Activated CD8-positive, alpha-beta T cell treated with anti-CD3 and anti-CD28 coated beads for 36 hours (primary cell): ENCODE data around the gene PLXNB1. TPM values are rescaled to one million over a fixed set of nuclear protein-coding genes. Genes with fewer than 3 reads are reported as not detected.
"Not testable (repeated sequence)": the region's sequence is repeated elsewhere in the genome, so short reads cannot be mapped to it uniquely, and the experiment has no call there.

Experiments
- ATAC-seq: fragments of 200-7000 bp; cut with Tn5 transposase; one replicate; pipeline ENCODE4 v1.10.0; 2021; ENCODE audit warnings: mild to moderate bottlenecking, moderate library complexity
- CTCF ChIA-PET: fragments of 350-600 bp; sonication (Branson Sonifier 250); formaldehyde crosslinking; loops from one replicate; lab custom pipeline; 2021; ENCODE audit warnings: antibody characterized with exemption; lab: Charles Lee
- POLR2A ChIA-PET: fragments of 350-600 bp; sonication (Branson Sonifier 250); formaldehyde crosslinking; loops from one replicate; lab custom pipeline; 2021; ENCODE audit warnings: antibody characterized with exemption; lab: Charles Lee
- DNase-seq: peaks from one replicate; pipeline ENCODE4 v3.0.0-alpha.2; 2020
- H3K27ac Mint-ChIP-seq: one replicate; pipeline ENCODE4 v1.8.0; 2021; ENCODE audit warnings: mild to moderate bottlenecking, mixed read lengths
- H3K27me3 Mint-ChIP-seq: one replicate; pipeline ENCODE4 v1.8.0; 2021; ENCODE audit warnings: mixed read lengths
- H3K36me3 Mint-ChIP-seq: one replicate; pipeline ENCODE4 v1.8.0; 2021; ENCODE audit warnings: low read depth, mixed read lengths
- H3K4me1 Mint-ChIP-seq: one replicate; pipeline ENCODE4 v1.8.0; 2021; ENCODE audit warnings: low read depth, mixed read lengths
- H3K4me3 Mint-ChIP-seq: one replicate; pipeline ENCODE4 v1.8.0; 2021; ENCODE audit warnings: mild to moderate bottlenecking, moderate library complexity, mixed read lengths
- H3K9me3 Mint-ChIP-seq: one replicate; pipeline ENCODE4 v1.8.0; 2021; ENCODE audit warnings: mixed read lengths
- CTCF ChIP-seq: fragments of 200-600 bp; IDR thresholded peaks from one replicate; pipeline ENCODE4 v1.8.0; 2022; ENCODE audit warnings: antibody characterized with exemption, mild to moderate bottlenecking
- intact Hi-C: fragments of 100-400 bp; cut with micrococcal nuclease; formaldehyde crosslinking; loops from one replicate; pipeline ENCODE4 v1.10.0; 2022
- total RNA-seq, 2 experiments: library from RNA; stranded (reverse); gene quantifications; one replicate each; pipeline ENCODE4 v1.2.3, GENCODE V29; 2021

The PLXNB1 gene
- total RNA-seq, 2 experiments from 2014 or later = 3.7 TPM

GRCh38 chr3:48465531-48466378 is 35.9 kb upstream of the PLXNB1 start:
- no peaks in the 10 kb centered on the region for H3K9me3 Mint-ChIP-seq
- peak overlapping the region; percentile 96 for H3K27ac Mint-ChIP-seq
- intact Hi-C loops = no loop called here
- no peaks in the 10 kb centered on the region for H3K27me3 Mint-ChIP-seq
- TF ChIP-seq CTCF = no peak
- peaks cover 42% of the 10 kb centered on the region for H3K36me3 Mint-ChIP-seq
- peaks cover 40% of the 10 kb centered on the region for H3K4me1 Mint-ChIP-seq
- POLR2A ChIA-PET = interaction anchor here (0.8 to 4.2 kb wide), 12 partner anchors 7 to 88 kb away, joined by 3 to 32 read pairs (median 4); partner anchors contain the start of genes ATRIP and SHISA5
- H3K4me3 Mint-ChIP-seq = peak overlapping the region; percentile 87
- ATAC-seq (peak; percentile 90), DNase-seq (peak; percentile 88)
- CTCF ChIA-PET = interaction anchor here (1.4 to 4.3 kb wide), 4 partner anchors 29 to 220 kb away, joined by 3 to 18 read pairs (median 6); partner anchors contain the start of gene NCKIPSD

- peak overlapping the region; percentile 96 for H3K27ac Mint-ChIP-seq
- CTCF ChIA-PET = interaction anchor here (4.3 kb wide), 1 partner anchor 29 kb away, joined by 18 read pairs; no protein-coding TSS in a partner anchor
- DNase-seq (no peak), ATAC-seq (no peak)
- H3K4me3 Mint-ChIP-seq = peak overlapping the region; percentile 87
- POLR2A ChIA-PET = interaction anchor here (1.3 to 4.2 kb wide), 2 partner anchors 8 to 19 kb away, joined by 6 to 32 read pairs; partner anchors contain the start of gene ATRIP
- no peaks in the 10 kb centered on the region for H3K27me3 Mint-ChIP-seq
- H3K36me3 Mint-ChIP-seq = peaks cover 46% of the 10 kb centered on the region
- TF ChIP-seq CTCF = no peak
- H3K9me3 Mint-ChIP-seq = no peaks in the 10 kb centered on the region
- peaks cover 35% of the 10 kb centered on the region for H3K4me1 Mint-ChIP-seq
- intact Hi-C loops = no loop called here
Observed at GRCh38 chr3:48465237-48465530, 35.3 kb upstream of the PLXNB1 start.

- intact Hi-C loops = no loop called here
- no peak for ATAC-seq
- ChIA-PET POLR2A (interaction anchor here (1.0 to 4.2 kb wide), 4 partner anchors 8 to 28 kb away, joined by 4 to 32 read pairs (median 7); partner anchors contain the start of gene ATRIP), CTCF (interaction anchor here (0.6 to 4.3 kb wide), 4 partner anchors 9 to 29 kb away, joined by 3 to 18 read pairs (median 4); partner anchors contain the start of gene ATRIP)
- DNase-seq = no peak
- no peak overlapping the region for H3K27ac Mint-ChIP-seq
- H3K9me3 Mint-ChIP-seq = no peaks in the 10 kb centered on the region
- H3K4me1 Mint-ChIP-seq = peaks cover 31% of the 10 kb centered on the region
- H3K4me3 Mint-ChIP-seq = peak overlapping the region; percentile 87
- H3K36me3 Mint-ChIP-seq = peaks cover 44% of the 10 kb centered on the region
- no peaks in the 10 kb centered on the region for H3K27me3 Mint-ChIP-seq
- no peak for TF ChIP-seq CTCF
Observed at GRCh38 chr3:48464713-48465221, 34.9 kb upstream of the PLXNB1 start.

GRCh38 chr3:48463703-48464102 is 33.8 kb upstream of the PLXNB1 start:
- Mint-ChIP-seq H3K36me3 (peaks cover 41% of the 10 kb centered on the region), H3K27ac (no peak overlapping the region), H3K9me3 (no peaks in the 10 kb centered on the region), H3K4me1 (peaks cover 22% of the 10 kb centered on the region), H3K4me3 (no peak overlapping the region), H3K27me3 (no peaks in the 10 kb centered on the region)
- POLR2A ChIA-PET = interaction anchor here (0.8 to 1.6 kb wide), 4 partner anchors 9 to 30 kb away, joined by 3 to 8 read pairs (median 4); partner anchors contain the start of gene ATRIP
- CTCF ChIA-PET = interaction anchor here (1.1 to 2.4 kb wide), 4 partner anchors 17 to 85 kb away, joined by 3 to 8 read pairs (median 4); partner anchors contain the start of gene ATRIP
- no peak for TF ChIP-seq CTCF
- DNase-seq = no peak
- intact Hi-C loops = no loop called here
- ATAC-seq = no peak

- ATAC-seq, H3K27me3 Mint-ChIP-seq, H3K9me3 Mint-ChIP-seq, DNase-seq, H3K27ac Mint-ChIP-seq, intact Hi-C loops, H3K4me1 Mint-ChIP-seq, H3K4me3 Mint-ChIP-seq: not testable (repeated sequence)
- peaks cover 30% of the 10 kb centered on the region for H3K36me3 Mint-ChIP-seq
- ChIA-PET POLR2A (interaction anchor here (1.1 to 1.4 kb wide), 2 partner anchors 9 to 11 kb away, joined by 3 to 5 read pairs; no protein-coding TSS in a partner anchor), CTCF (interaction anchor here (1.4 to 2.0 kb wide), 4 partner anchors 11 to 87 kb away, joined by 3 to 13 read pairs (median 4); partner anchors contain the start of gene ATRIP)
Observed at GRCh38 chr3:48461767-48462166, 31.9 kb upstream of the PLXNB1 start.
